Brain microvascular endothelial cell (primary cell): ENCODE results near the gene TEDC1.
A peak's percentile ranks its signal among the peaks of the same experiment; 100 is the strongest.

ENCODE experiments used
- DNase-seq: peaks from one replicate; pipeline ENCODE4 v3.0.0-alpha.2; 2020
- H3K27ac ChIP-seq: fragments of 250-450 bp; sonication (Bioruptor Pico); 2 replicates; pipeline ENCODE4 v1.5.1; 2020; ENCODE audit warnings: mild to moderate bottlenecking, moderate library complexity
- H3K27me3 ChIP-seq: fragments of 250-450 bp; sonication (Bioruptor Pico); replicated peaks from 2 replicates; pipeline ENCODE4 v1.5.1; 2020; ENCODE audit warnings: mild to moderate bottlenecking
- H3K36me3 ChIP-seq: fragments of 250-450 bp; sonication (Bioruptor Pico); replicated peaks from 2 replicates; pipeline ENCODE4 v1.5.1; 2020; ENCODE audit warnings: mild to moderate bottlenecking
- H3K4me3 ChIP-seq: 2 replicates; pipeline ENCODE4 v1.5.1; 2011; ENCODE audit warnings: low read depth, mild to moderate bottlenecking, control low read depth, low read length, moderate library complexity
- in situ Hi-C: cut with HindIII; loops from 2 replicates; pipeline ENCODE4 v1.10.0; 2017; ENCODE audit warnings: low sequenced_read_pairs, low pct_ligation_motif_present
- TF ChIP-seq, protein P1 (sequence below): IDR thresholded peaks from 2 replicates; pipeline ENCODE4 v1.5.1; 2011; ENCODE audit warnings: low read depth, mild to moderate bottlenecking, moderate library complexity, low read length, control low read depth, inconsistent platforms; ENCODE audit errors: missing control alignments

Gene TEDC1

DNA sequence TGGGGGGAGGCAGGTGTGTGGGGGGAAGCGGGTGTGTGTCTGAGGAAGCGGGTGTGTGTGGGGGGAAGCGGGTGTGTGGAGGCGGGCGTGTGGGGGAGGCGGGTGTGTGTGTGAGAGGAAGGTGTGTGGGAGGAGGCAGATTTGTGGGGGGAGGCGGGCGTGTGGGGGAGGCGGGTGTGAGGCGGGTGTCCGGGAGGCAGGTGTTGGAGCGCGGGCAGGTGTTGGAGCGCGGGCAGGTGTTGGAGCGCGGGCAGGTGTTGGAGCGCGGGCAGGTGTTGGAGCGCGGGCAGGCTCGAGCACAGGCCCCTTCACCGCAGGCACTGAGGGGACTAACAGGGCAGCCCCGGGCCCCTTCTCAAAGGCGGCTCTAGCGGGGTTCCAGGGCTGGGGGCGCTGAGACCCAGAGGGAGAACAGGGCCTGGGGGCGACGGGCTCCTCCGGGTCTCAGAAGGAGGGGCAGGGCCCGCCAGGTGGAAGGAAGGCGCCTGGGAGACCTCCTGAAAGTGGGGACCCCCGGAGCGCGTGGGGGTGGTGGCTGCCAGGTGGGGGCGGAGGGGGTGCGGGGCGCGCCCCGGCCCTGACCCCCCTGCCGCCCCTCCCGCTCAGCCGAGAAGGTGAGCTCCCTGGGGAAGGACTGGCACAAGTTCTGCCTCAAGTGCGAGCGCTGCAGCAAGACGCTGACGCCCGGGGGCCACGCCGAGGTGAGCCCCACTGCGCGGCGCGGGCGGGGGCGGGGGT is 13.2 kb upstream of the TEDC1 start:
- TF ChIP-seq, protein P1, sequence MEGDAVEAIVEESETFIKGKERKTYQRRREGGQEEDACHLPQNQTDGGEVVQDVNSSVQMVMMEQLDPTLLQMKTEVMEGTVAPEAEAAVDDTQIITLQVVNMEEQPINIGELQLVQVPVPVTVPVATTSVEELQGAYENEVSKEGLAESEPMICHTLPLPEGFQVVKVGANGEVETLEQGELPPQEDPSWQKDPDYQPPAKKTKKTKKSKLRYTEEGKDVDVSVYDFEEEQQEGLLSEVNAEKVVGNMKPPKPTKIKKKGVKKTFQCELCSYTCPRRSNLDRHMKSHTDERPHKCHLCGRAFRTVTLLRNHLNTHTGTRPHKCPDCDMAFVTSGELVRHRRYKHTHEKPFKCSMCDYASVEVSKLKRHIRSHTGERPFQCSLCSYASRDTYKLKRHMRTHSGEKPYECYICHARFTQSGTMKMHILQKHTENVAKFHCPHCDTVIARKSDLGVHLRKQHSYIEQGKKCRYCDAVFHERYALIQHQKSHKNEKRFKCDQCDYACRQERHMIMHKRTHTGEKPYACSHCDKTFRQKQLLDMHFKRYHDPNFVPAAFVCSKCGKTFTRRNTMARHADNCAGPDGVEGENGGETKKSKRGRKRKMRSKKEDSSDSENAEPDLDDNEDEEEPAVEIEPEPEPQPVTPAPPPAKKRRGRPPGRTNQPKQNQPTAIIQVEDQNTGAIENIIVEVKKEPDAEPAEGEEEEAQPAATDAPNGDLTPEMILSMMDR = no peak
- H3K36me3 ChIP-seq = no peaks in the 10 kb centered on the region
- DNase-seq = no peak
- no peak overlapping the region for H3K4me3 ChIP-seq
- in situ Hi-C loops = no loop called here
- no peak overlapping the region for H3K27ac ChIP-seq
- no peaks in the 10 kb centered on the region for H3K27me3 ChIP-seq

DNA sequence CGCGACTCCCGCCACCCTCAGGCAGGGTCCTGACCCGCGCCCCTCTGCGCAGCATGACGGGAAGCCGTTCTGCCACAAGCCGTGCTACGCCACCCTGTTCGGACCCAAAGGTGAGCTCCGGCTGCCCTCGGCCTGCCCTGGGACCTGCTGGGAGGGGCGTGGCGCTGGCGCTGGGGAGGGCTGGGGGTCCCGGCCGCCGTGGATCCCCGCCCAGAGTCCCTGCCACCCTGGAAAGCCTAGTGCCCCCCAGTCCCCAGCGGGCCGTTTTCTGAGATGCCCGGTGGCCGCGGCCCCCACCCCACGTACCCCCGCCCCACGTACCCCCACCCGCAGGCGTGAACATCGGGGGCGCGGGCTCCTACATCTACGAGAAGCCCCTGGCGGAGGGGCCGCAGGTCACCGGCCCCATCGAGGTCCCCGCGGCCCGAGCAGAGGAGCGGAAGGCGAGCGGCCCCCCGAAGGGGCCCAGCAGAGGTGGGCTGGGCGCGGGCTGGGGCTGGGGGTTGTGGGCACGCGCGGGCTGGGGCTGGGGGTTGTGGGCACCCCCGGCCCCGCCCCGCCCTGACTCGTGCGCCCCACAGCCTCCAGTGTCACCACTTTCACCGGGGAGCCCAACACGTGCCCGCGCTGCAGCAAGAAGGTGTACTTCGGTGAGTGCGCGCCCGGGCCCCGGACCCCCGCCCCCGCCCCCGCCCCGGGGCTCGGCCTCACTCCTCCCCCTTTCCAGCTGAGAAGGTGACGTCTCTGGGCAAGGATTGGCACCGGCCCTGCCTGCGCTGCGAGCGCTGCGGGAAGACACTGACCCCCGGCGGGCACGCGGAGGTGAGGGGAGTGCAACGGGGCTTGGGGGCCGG is 12.4 kb upstream of the TEDC1 start:
- H3K27me3 ChIP-seq = no peaks in the 10 kb centered on the region

DNA sequence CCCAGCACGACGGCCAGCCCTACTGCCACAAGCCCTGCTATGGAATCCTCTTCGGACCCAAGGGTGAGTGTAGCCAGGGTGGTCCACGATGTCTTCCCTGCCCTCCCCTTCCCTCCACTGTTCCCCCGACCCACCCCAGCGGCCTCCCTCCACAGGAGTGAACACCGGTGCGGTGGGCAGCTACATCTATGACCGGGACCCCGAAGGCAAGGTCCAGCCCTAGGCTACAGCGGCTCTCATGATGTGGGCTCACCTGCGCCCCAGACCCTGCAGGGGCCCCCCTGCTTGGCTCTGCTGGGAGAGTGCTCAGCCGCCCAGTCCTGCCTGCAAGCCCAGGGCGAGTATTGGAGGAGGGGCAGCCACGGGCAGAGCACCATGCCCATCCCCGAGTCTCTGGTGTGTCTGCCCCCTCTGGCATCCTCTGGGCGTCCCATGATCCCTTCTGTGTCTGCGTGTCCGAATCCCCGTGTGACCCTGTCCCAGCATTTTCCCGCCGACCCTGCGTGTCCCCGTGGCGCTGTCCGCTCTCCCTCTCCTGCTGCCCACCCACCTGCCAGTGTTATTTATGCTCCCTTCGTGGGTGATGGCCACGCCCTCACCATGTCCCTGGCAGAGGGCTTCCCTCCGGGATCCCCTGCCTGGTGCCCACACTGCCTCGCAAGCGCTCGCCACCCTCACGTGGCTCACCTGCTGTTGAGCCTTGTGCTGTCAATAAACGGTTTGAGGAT is 11.5 kb upstream of the TEDC1 start:
- TF ChIP-seq, protein P1 = no peak
- H3K4me3 ChIP-seq = no peak overlapping the region
- in situ Hi-C loops = no loop called here
- no peak overlapping the region for H3K27ac ChIP-seq
- no peaks in the 10 kb centered on the region for H3K36me3 ChIP-seq
- DNase-seq = no peak
- H3K27me3 ChIP-seq = no peaks in the 10 kb centered on the region

More for the DNA sequence above, 12.4 kb upstream of the TEDC1 start:
- no peak overlapping the region for H3K27ac ChIP-seq
- in situ Hi-C loops = no loop called here
- TF ChIP-seq, protein P1 = no peak
- no peaks in the 10 kb centered on the region for H3K36me3 ChIP-seq
- no peak for DNase-seq
- no peak overlapping the region for H3K4me3 ChIP-seq

DNA sequence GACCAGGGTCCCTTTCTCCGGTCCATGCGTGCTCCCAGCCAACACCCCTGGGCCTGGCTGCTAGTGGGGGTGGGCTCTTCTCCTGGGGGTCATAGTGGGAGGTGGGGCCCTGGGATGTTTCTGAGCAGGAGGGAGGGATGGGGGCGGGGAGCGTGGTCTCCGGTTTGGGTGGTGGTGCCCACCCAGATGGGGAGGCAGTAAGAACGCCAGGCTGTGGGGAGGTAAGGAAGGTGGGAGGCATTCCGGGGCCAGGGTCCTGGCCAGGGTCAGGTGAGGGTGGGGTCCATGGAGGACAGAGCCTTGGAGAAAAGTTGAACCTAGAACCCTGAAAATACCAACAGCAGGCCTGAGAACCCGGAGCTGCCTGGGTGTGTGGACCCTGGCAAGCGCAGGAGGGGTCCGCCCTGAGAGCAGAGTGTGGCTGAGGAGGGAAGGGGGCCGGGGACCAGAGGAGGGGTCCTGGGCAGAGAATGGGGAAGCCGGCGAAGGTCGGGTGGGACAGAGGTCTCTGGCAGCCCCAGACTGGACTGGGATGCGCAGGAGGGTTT is 10.8 kb upstream of the TEDC1 start:
- TF ChIP-seq, protein P1 = no peak
- no peaks in the 10 kb centered on the region for H3K27me3 ChIP-seq
- DNase-seq = no peak
- no peaks in the 10 kb centered on the region for H3K36me3 ChIP-seq
- in situ Hi-C loops = no loop called here
- no peak overlapping the region for H3K27ac ChIP-seq
- no peak overlapping the region for H3K4me3 ChIP-seq

DNA sequence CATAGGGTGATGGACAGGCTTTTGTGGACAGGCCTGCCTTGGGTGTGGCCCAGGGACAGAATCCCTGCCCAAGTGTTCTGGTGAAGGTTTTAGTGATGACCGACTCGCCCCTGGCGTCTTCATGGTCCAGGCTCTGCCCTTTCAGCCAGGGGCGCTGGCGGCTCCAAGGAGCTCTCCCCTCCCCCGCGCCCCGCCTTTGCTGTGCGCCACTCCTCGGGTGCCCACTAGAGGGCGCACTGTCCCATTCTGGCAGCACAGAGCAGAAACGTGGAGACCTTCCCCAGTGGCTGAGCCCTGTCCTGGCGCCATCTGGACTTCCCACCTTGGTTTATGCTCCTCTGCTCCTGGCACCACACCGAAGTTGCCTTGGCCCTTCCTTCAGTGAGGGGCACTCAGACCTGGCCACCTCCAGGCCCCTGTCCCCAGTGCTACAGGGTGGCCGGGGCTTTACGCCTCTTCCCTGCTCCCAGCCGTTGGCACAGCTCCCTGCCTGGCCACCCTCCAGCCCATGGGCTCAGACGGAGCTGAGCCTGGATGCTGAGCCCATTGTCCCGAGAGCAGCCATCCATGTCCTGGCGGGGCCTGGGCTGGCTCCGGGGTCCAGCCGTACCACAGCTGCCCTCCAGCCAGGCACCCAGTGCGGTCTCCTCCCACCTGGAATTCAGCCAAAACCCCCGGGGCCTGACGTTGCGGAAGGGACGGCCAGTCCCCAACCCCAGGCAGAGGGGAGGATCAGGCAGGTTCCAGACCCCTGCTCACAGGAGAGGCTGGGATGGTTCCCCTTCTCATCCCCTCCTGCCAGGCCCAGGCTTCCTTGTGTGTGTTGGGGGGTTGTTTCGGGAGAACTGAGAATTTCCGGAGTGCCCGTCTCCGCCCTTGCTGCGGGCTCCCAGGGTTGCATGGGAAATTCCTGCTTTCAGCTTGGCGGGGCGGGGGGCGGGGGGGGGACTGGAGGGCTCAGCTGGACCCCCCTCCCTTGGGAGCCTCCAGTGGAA is 9.9 kb upstream of the TEDC1 start:
- Histone ChIP-seq H3K4me3 (peak overlapping the region; percentile 53), H3K27ac (peak overlapping the region; percentile 97), H3K36me3 (no peaks in the 10 kb centered on the region), H3K27me3 (peaks cover under 1% of the 10 kb centered on the region)
- peak; percentile 86 for DNase-seq
- TF ChIP-seq, protein P1 = peak; percentile 98
- in situ Hi-C loops = no loop called here
